Measurements from ENCODE around the gene MAGI2.

Gene MAGI2

DNA sequence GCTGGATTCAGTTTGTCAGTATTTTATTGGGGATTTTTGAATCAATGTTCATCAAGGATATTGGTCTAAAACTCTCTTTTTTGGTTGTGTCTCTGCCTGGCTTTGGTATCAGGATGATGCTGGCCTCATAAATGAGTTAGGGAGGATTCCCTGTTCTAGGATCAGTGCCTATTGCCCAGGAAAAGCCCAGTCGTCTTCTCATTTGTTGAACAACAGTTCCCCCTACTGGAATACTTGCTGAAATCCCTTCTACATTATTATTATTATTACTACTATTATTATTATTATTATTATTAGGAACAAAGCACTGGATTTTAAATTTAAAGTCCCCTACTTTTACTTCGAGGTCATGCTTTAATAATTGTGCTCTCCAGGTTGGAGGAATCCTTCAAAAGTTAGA lies 528.9 kb downstream of the MAGI2 start:
- DNase-seq (ENCODE audit: low read depth in 2 of 2) = no peak

DNA sequence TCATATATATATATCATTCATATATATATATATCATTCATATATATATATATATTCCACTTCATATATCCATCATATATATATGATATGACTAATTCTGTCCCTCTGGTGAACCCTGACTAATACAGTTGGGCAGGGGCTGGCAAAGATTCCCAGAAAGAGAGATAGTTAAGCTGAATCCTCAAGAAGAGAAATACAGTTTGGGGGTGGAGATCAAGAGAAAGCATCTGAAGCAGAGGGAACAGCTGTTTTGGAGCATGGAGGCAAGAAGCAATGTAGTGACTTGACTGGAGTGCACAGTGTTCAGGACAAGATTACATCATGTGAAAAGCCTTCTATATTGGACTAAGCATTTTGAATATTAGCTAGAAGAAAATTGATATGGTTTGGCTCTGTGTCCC lies 540.7 kb downstream of the MAGI2 start:
- DNase-seq (ENCODE audit: low read depth in 2 of 2) = no peak

DNA sequence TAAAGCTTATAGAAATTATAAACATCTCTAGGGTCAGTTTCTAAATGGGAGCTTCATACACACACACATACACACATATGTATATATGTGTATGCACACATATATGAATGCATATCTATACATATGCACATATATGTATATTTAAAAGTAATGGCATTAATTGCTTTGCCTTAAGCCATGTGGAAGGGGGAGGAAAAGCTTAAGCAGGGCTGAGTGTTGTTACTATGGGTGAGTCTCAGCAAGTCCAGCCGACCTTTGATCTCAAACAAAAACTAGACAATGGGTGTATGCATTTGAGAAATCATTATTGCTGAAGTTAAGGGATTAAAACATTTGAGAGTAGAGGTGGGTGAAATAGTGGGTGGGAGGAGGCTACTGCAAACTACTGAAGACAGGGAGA lies 546.7 kb downstream of the MAGI2 start:
- DNase-seq (ENCODE audit: low read depth in 2 of 2) = no peak

DNA sequence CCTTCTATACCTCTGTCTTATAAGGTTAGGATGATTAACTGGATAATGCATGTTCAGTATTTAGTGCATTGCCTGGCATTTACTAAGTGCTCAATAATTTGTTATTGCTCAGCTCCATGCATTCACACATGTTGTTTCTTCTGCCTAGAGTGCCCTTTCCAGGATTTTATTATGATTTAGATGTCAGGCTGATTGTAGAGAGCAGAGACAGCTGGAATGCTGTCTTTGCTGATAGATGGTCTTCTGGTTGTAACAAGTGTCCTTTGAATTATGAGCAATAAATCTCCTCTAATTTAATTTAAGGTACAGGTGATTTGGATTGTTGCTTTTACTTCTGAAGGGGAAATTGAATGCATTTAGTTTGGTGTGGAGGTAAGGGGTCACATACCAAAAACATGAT lies 548.0 kb downstream of the MAGI2 start:
- DNase-seq (ENCODE audit: low read depth in 2 of 2) = no peak

DNA sequence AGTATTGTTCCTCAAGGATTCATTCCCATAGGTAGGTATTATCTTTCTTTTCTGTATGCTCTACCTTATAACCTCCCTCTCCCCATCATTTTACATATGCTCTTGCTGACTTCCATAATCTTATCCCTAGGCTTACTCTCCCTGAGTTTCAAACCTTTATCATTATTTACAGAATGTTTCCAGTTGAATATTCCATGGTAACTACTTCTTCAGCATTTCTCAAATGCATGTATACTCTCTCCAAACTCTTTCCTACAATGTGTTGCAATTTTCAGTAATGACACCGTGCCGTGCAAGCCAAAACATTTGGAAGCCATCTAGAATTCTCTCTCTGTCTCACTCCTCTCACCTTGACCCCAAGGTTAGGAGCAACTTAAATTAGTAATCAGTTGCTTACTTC lies 548.5 kb downstream of the MAGI2 start:
- DNase-seq (ENCODE audit: low read depth in 2 of 2) = no peak

DNA sequence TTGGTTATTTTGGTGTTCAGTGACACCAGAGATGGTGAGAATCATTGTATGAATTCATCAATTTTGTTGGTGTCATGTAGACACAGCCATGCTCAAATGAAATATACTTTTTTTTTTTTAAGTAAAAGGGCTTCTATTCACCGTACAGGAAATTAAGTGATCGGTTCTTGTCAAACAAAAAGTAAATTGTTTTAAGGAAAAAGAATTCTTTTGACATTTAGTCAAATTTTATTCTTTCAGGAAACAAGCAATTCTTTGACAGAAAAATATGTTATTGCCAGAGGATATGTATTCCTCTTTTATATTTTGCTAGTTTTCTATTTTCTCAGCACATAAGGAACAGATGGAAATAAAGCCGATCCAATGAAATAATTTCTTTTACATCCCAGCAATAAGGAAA lies 551.9 kb downstream of the MAGI2 start:
- DNase-seq (ENCODE audit: low read depth in 2 of 2) = no peak

DNA sequence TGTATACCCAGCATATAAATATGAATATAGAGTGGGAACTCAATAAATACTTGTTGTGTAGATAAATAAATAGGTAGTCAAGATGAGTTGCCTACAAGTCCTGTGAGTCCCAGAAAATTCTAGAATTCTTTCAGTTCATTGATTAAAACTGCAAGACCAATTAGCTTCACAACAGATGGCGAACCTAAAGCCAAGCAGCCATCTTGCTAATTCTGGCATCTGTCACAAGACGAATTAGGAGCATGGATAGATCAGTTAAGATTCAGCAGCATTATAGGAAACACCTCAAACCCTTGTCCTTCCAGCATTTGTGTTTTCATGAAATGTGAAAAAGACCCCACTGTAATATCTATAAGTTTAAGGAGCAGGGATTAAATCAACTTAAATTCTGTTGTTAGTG lies 552.7 kb downstream of the MAGI2 start:
- DNase-seq (ENCODE audit: low read depth in 2 of 2) = no peak

DNA sequence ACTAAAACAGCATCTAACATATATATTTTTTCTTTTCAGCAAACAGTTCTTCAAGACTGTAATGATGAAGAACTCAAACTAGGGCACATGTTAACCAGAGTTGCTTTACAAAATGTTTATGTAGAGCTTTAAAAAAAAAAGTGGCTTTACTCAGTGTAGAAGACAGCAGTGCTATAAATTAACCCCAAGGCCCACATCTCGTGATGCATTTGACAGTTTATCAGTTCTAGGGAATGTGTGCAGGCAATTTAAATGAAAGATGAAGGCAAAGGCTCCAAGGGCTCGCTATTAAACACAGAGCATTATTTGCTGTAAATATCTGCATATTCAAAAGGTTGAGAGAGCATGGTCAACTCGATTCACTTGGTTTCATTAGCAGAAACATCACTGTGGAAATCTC lies 558.1 kb downstream of the MAGI2 start:
- no peak for DNase-seq (ENCODE audit: low read depth in 2 of 2)

DNA sequence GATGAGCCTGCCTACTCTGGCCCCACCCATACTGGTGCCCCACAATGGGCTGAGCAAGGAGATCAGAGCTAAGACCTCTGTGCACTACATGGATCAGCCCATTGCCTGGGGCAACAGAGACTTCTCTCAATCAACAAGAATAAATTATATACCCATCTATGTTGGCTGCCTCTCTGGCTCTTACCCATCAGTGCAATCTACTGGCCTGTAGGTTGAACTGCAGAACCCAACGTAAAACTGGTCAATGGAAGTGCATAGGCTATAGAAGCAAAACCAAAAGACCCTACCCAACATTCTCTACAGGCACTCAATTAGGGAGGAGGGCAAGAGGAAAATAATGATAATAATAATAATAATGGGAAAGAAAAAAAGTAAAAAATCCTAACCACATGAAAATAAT lies 574.3 kb downstream of the MAGI2 start:
- DNase-seq (ENCODE audit: low read depth in 2 of 2) = no peak

DNA sequence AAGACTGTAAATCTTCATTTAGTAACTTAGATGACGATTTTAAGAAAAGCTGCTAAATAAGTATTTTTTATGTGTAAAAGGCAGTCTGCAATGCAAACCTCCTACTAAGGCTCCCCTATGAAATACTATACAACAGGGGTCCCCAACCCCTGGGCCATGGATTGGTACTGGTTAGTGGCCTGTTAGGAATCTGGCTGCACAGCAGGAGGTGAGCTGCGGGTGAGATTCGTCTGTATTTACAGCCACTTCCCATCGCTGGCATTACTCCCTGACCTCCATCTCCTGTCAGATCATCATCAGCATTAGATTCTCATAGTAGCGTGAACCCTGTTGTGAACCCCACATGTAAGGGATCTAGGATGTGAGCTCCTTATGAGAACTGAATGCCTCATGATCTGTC lies 580.4 kb downstream of the MAGI2 start:
- DNase-seq (ENCODE audit: low read depth in 2 of 2) = no peak

DNA sequence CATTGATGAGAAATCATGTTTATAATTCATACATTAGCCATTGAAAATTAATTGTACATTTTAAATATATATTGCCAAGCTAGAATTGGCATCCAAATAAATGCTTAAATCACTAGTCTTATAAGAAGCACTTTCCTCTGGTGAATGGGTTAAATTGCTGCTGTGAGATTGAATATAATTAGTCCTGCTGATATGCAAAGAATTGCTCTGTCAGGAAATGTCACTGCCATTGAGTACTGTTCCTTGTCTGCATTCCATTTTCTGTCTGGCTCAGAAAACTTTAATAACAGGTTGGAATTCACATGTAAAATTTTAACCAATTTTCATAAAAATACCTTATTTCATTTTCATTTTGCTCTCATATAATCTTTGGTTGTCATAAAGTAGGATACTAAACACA lies 589.1 kb downstream of the MAGI2 start:
- DNase-seq (ENCODE audit: low read depth in 2 of 2) = no peak

DNA sequence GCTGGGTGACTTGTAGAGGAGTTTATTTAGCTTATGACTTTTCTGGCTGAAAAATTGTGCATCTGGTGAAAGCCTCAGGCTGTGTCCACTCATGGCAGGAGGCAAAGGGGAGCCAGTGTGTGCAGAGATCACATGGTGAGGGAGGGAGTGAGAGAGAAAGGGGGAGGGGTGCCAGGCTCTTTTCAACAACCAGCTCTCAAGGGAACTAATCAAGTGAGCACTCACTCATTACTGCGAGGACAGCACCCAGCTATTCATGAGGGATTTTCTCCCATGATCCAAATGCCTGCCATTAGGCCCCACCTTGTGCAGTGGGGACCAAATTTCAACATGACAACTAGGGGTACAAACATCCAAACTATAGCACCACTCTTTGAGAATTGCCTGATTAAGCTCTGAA lies 590.2 kb downstream of the MAGI2 start:
- DNase-seq (ENCODE audit: low read depth in 2 of 2) = no peak

DNA sequence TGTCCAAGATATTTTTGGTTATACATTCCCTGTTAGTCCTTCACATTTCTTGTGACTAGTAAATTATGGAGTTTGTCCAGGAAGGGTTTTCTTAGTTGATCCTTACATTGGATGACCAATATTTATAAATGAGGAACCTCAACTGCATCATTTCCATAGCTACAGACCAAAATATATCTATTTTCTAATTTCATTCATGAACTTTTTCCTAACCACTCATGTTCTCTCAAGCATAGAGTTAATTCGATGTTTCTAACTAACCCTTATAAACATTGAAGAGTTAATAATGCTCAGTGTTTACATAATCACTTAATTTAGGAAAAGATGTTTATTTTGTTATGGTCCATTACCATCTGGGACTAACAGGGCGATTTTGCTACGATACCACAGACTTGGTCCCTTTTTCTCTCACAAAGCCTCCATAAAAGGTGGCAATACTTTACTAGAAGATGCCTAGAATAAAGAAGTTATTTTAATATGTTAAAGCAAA lies 591.0 kb downstream of the MAGI2 start:
- no peak for DNase-seq (ENCODE audit: low read depth in 2 of 2)

DNA sequence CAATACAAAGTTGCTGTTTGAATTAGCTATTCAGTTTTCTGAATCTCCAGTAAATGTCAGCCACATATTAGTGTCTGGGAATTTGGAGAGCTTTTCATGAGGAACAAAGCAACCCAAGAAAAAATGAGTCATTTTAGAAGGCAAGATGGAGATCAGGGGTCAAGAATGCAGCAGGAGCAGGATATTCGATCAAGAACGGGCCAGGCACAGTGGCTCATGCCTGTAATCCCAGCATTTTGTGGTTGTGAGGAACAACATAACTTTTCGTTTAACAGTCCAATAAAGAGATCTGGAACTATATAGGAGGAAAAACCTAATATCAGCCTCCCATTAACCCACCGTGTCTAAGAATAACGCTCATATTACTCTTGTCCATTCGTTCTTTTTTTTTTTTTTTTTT lies 600.5 kb downstream of the MAGI2 start:
- DNase-seq (ENCODE audit: low read depth in 2 of 2) = no peak

DNA sequence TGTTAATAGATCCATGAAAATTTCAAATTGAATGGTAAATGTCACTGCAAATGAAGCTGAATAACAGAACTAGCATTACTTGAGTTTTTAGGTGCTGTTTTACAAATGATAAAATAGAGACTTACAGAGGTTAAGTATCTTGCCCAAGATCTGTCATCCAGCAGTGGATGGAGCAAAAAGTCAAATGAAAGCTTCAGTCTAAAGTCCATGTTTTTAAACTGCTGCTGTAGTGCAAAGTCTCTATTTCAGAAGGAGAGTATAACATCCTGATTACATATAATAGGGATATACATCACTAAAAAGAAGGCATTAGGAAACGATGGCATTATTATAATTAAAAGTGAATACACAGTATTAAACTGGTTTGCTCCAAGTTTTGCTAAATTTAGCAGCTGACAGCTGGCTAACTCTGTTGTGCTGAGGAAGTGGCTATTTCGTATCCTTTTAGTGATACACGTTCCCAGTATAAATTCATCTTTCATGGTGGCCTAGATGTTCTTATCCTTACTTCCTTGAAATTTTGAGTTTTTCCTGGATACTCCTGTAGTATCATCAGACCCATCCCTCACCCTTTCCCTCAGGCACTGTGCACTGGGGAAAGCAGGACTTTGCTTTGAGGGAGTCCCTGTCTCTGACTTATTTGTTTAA lies 603.2 kb downstream of the MAGI2 start:
- DNase-seq (ENCODE audit: low read depth in 2 of 2) = no peak

DNA sequence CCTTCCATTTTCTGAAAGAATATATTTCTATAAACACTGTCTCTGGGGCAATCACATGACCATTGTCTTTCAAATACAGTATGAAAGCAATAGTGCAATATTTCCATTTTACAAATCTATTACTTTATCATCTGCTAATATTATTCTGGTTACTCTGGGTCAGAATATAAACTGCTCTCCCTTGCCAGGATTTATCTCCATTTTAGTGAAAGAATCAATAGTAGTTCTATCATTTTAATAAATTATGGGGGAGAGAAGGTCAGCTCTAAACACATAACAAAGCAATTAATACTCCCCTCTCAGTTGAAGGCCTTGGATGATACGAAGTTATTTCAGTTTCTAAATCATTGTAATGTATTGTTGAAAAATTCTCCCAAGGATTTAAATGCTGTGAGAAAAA lies 608.3 kb downstream of the MAGI2 start:
- DNase-seq (ENCODE audit: low read depth in 2 of 2) = no peak

DNA sequence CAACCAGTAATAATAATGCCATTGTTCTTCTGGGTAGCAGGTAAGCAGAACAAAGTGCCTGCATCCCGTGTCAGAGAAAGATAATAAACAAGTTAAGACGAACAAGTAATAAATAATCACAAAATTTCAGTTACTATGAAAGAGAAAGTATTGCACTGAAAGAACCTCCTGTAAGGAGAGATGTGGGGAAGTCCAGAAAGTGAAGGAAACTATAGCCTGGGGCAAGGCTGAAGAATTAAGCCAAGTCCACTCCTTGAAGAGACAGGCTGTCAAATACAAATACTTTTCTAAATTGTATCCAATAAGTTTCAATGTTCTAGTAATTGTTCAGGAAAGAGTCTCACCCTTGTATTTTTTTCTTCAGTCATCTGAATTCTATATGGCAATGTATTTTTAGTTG lies 611.4 kb downstream of the MAGI2 start:
- no peak for DNase-seq (ENCODE audit: low read depth in 2 of 2)

DNA sequence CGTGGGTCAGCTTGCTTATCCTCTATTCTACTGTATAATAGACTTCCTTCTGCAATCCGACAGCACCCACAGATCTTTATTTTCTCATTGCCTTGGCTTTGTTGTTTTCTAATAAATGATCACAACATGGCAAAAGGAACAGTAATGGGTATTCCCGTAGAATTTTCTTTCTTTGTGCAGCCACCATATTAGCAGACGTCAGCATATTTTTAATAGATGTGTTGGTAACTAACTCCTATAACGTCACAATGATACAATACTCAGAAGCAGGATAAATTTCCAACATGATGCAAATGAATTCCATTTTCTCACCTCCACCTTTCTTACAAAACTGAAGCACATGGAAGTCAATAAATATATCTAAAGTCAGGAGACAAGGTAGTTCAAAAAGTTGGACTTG lies 617.6 kb downstream of the MAGI2 start:
- no peak for DNase-seq (ENCODE audit: low read depth in 2 of 2)

DNA sequence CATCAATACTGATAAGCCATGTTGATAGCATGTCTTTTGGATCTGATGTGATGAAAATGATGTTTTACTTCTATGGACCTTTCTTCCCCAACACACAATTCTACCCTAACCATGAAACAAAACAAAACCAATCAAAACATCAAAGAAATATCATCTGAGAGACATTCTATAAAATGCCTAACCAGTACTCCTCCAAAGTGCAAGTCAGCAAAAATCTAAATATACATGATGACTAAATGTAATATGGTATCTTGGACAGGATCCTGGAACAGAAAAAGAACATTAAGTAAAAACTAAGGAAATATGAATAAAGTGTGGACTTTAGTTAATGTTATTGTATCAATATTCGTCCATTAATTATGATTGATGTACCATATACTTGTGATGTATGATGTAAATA lies 625.1 kb downstream of the MAGI2 start:
- DNase-seq (ENCODE audit: low read depth in 2 of 2) = no peak

DNA sequence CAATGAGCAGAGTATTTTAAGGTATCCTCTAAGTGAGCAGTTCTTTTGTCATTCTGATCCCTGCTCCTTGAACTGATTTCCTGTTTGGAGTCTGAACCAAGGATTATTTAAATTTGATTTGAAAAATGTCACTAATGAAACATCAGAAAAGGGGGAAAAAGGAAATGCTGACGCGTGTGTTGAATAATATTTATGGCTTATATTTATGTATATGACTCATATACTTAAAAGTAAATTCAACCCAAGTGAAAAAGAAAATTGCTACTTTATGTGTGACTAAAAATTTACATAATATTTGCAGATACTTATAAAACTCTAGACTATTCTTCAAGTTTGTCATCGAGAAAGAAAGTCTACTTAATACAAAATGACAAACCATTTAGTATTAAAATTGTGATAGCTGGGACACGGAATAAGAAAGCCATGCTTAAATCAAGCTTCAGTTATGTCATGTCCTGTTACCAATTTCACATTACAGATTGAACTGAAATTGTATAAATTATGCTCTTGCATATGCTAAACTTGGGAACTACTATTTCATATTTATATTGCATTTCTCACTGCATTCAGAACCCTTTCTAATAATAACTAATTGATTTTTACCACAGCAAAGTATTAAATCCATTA lies 649.9 kb downstream of the MAGI2 start:
- DNase-seq (ENCODE audit: low read depth in 2 of 2) = no peak

DNA sequence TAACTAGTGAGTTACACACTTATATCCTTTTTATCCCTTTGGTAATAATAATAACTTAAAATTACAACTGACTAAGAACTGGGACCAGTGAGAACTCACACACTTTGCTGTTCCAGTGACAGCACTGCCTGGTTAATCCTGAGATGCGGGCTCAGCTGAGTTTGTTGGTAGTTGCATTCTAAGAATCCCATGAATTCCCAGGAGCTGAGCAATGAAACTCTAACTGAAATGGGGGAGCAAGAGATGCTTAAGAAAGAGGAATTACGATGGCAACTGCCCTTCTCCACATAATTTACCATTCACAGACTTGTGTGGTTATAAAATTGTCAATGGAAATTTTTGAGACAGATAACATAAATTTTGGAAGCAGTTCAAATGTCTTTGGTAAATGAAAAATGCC lies 659.4 kb downstream of the MAGI2 start:
- DNase-seq (ENCODE audit: low read depth in 2 of 2) = no peak

DNA sequence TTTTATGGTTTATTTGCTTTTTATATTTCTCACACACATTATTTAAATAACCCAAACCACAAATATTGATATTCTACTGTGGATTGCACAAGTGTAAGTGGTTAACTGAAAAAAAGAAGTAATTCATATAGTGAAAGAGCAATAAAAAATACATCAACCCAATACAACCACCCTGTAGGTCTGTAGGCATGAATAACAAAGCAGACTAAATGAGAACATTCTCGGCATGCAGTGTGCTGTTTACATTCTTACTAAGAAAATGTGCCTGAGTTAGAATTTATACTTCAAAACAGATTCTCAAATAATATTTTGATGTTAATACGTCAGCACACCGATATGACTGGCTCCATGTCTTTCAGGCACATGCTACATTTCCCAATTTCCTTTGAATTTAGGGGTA lies 660.8 kb downstream of the MAGI2 start:
- DNase-seq (ENCODE audit: low read depth in 2 of 2) = no peak

DNA sequence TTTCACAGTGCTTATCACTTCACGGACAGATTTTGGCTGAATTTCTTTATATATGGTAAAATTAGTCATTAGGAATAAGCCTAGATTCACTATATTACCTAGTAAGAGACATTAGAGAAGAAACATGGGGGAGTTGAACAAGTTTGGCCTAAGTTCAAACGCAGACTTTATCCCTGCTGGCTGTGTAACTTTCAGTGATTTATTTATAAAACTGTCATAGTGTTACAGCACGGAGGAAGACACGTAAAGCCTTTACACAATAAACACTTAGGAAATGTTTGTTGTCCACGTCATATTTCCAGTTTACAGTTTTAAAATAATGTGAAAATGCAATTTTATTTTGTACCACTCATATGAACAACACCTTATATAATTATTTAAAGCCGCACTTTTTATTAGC lies 661.5 kb downstream of the MAGI2 start:
- no peak for DNase-seq (ENCODE audit: low read depth in 2 of 2)

DNA sequence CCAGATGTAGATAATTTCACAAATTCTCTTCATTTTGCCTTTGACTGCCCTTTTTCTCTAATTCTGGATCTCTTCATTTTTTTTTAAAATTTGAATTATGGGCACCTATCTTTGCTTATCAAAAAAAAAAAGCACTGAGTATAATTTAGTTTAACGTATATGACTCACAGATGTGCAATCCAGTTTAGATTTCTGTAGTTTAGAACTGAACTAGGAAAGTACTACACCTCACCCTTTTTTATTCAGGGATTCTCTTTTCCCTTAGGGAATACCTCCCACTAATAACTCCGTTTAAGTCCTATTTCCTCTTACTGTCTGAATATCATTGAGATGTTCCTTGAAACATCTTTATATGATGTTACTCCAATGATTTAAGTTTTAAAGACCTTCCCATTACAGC lies 665.0 kb downstream of the MAGI2 start:
- DNase-seq (ENCODE audit: low read depth in 2 of 2) = no peak

All from stimulated activated CD8-positive, alpha-beta memory T cell treated with anti-CD3 and anti-CD28 coated beads, Interleukin-7, amount 100 ng/mL, for 4 hours (primary cell).